ENCODE measurements around the gene ISG20. TPM values are rescaled to one million over a fixed set of nuclear protein-coding genes. Genes with fewer than 3 reads are reported as not detected.

Gene ISG20
- total and polyA plus RNA-seq, 2 donors (not counting 1 experiment from before 2014, with no cell fraction given): 190 to 232 TPM

- no peak overlapping the region for H3K4me3 ChIP-seq (ENCODE audit: control extremely low read depth in 1 of 5, extremely low read depth in 1 of 5, insufficient read depth in 1 of 5, low read depth in 2 of 5, low read length in 4 of 5)
- peaks cover 0 to 16% (median 0%) of the 10 kb centered on the region in 3 donors for H3K9me3 ChIP-seq (ENCODE audit: control extremely low read depth in 1 of 3, control insufficient read depth in 2 of 3, insufficient read depth in 1 of 3, low read length in 2 of 3)
- DNase-seq (no peak), ATAC-seq (ENCODE audit: low read depth) (no peak)
- H3K4me1 Mint-ChIP-seq: peaks cover 64% of the 10 kb centered on the region
- WGBS (ENCODE audit: insufficient coverage): 96% methylated on average over 14 of the region's 18 CpGs
- H3K27ac ChIP-seq (ENCODE audit: low read length in 2 of 2): no peak overlapping the region
- H3K9me3 Mint-ChIP-seq (ENCODE audit: insufficient read depth): no peaks in the 10 kb centered on the region
- H4K20me1 ChIP-seq (ENCODE audit: control insufficient read depth, insufficient read depth, low read length, poor library complexity, severe bottlenecking): no peaks in the 10 kb centered on the region
- H2AFZ ChIP-seq (ENCODE audit: insufficient read depth, low read depth, low read length, poor library complexity, severe bottlenecking): no peak overlapping the region
- H3K4me2 ChIP-seq (replicated peaks; ENCODE audit: low read depth, low read length, poor library complexity, severe bottlenecking): no peak overlapping the region
- no peak overlapping the region for H3K9ac ChIP-seq (ENCODE audit: low read length)
- no peaks in the 10 kb centered on the region for H3K27me3 ChIP-seq (replicated peaks in 1 of 4; ENCODE audit: control extremely low read depth in 1 of 4, control insufficient read depth in 3 of 4, insufficient read depth in 4 of 4, low read length in 3 of 4)
- CTCF ChIA-PET: interaction anchor here (1.0 to 8.8 kb wide), 4 partner anchors 9 to 37 kb away, joined by 3 to 120 read pairs (median 4); no protein-coding TSS in a partner anchor
- H3K27me3 Mint-ChIP-seq: no peaks in the 10 kb centered on the region
- peaks cover 50 to 56% of the 10 kb centered on the region in 2 donors for H3K4me1 ChIP-seq (ENCODE audit: control insufficient read depth in 2 of 2, insufficient read depth in 2 of 2, low read length in 2 of 2)
- intact Hi-C loops (cut with micrococcal nuclease): no loop called here
- peaks cover 0 to 11% of the 10 kb centered on the region in 2 experiments for H3K36me3 ChIP-seq (replicated peaks in 1 of 2; ENCODE audit: control extremely low read depth in 1 of 2, control insufficient read depth in 1 of 2, extremely low read depth in 1 of 2, insufficient read depth in 2 of 2, low read length in 1 of 2)
- H3K27ac Mint-ChIP-seq: peak overlapping the region; percentile 98
- no peak overlapping the region for H3K4me3 Mint-ChIP-seq
- POLR2A ChIA-PET: interaction anchor here (0.7 to 1.1 kb wide), 4 partner anchors 25 to 38 kb away, joined by 3 to 4 read pairs (median 3); partner anchors contain the start of gene AEN
- peaks cover 9% of the 10 kb centered on the region for H3K79me2 ChIP-seq (ENCODE audit: control insufficient read depth, insufficient read depth, low read length)
- no peak for TF ChIP-seq EZH2 (IDR thresholded peaks at IDR 0.05; ENCODE audit: borderline replicate concordance, insufficient read depth, low read depth, low read length, poor library complexity, severe bottlenecking)
- TF ChIP-seq, protein P1, sequence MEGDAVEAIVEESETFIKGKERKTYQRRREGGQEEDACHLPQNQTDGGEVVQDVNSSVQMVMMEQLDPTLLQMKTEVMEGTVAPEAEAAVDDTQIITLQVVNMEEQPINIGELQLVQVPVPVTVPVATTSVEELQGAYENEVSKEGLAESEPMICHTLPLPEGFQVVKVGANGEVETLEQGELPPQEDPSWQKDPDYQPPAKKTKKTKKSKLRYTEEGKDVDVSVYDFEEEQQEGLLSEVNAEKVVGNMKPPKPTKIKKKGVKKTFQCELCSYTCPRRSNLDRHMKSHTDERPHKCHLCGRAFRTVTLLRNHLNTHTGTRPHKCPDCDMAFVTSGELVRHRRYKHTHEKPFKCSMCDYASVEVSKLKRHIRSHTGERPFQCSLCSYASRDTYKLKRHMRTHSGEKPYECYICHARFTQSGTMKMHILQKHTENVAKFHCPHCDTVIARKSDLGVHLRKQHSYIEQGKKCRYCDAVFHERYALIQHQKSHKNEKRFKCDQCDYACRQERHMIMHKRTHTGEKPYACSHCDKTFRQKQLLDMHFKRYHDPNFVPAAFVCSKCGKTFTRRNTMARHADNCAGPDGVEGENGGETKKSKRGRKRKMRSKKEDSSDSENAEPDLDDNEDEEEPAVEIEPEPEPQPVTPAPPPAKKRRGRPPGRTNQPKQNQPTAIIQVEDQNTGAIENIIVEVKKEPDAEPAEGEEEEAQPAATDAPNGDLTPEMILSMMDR (IDR thresholded peaks at IDR 0.05): no peak
Measured at GRCh38 chr15:88658972-88659931, 20.4 kb downstream of the ISG20 start.

Data from B cell (primary cell).